Measurements from ENCODE around the gene TNNT3.

GRCh38 chr11:1917523-1918435 lies 1.7 kb upstream of the TNNT3 start:
- TF ChIP-seq ZBTB7A (IDR thresholded peaks at IDR 0.05; ENCODE audit: low read depth), result peak; percentile 65; the same call in 1 of the 2 replicates
- no peak for TF ChIP-seq CEBPB (IDR thresholded peaks at IDR 0.05)
- TF ChIP-seq YY1 (IDR thresholded peaks at IDR 0.05; ENCODE audit: low read depth), result no peak
- peak; percentile 21; the same call in 1 of the 2 replicates for TF ChIP-seq RAD21 (IDR thresholded peaks at IDR 0.05; ENCODE audit: low read depth)
- TF ChIP-seq EP300 (IDR thresholded peaks at IDR 0.05; ENCODE audit: borderline replicate concordance), result no peak
- no peak for TF ChIP-seq USF1 (IDR thresholded peaks at IDR 0.05)
- no peak for TF ChIP-seq MAX (IDR thresholded peaks at IDR 0.05)
